Kidney epithelial cell (primary cell): ENCODE data around the gene SH2B2. TPM values are rescaled to one million over a fixed set of nuclear protein-coding genes. Genes with fewer than 3 reads are reported as not detected.

ENCODE experiments used
- DNase-seq: peaks from one replicate; pipeline ENCODE4 v3.0.0-alpha.2; 2010; ENCODE audit warnings: low read depth
- H3K27me3 ChIP-seq: 2 replicates; pipeline ENCODE4 v1.6.0; 2011; ENCODE audit warnings: low read length; ENCODE audit not compliant: control insufficient read depth, insufficient read depth
- H3K36me3 ChIP-seq: 2 replicates; pipeline ENCODE4 v1.5.1; 2011; ENCODE audit warnings: low read length; ENCODE audit not compliant: control insufficient read depth, insufficient read depth
- H3K4me3 ChIP-seq: 2 replicates; pipeline ENCODE4 v1.5.1; 2011; ENCODE audit warnings: low read depth, mild to moderate bottlenecking, control low read depth, low read length
- total RNA-seq: library from RNA; depleted of rRNA; stranded (reverse); fragments of >200 nt; gene quantifications from 2 replicates; pipeline ENCODE4 v1.2.3, GENCODE V29; 2015
- TF ChIP-seq, protein P1 (sequence below): IDR thresholded peaks from 2 replicates; pipeline ENCODE4 v1.5.1; 2011; ENCODE audit warnings: mild to moderate bottlenecking, moderate library complexity, low read length, control low read depth, inconsistent platforms; ENCODE audit not compliant: insufficient read depth, poor library complexity, severe bottlenecking

The SH2B2 gene
- total RNA-seq, 1 donor from 2014 or later: 10.0 TPM

DNA sequence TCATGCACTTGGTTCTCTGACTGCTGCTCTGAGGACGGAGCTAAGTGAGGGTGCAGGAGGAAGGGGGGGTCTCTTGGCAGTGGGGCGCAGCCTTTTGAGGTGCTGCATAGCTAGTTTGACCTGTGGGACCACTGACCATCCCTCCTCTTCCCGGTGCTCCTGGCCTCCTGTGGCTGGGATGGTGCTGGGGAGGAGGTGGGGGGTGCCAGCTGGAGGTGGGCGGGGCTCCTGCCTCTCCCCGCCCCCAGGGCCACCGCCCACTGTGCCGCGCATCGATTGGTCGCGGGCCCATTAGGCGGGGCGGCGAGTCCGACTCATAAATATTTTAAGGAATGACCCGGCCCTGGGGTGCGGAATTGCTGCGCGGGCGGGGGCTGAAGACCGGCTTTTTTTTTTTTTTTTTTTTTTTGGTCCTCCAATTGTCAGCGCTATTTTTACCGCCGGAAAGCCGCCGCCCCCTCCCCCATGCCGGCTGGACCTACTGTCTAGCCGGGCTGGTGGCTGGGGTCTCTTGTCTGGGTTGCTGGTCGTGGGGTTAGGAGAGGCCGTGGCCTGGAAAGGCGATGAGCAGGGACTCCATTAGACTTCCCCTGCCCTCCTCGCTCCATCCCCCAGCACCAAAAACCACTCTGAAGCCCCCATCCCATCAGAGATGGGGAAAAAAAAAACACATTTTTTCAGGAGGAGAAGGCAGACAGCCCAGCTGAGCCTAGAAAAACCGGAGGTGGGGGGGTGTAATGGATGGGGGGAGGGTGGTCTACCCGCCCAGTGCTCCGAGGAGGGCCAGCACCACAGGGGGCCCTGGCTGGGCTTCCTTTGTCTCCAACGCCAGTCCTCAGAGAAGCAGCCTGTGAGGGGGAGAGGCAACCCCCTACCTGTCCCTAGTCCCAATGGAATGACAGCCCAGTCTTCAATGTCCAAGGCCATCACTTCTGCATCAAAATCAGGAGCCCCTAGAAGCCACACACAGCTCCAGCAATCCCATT lies 6.4 kb downstream of the SH2B2 start:
- Histone ChIP-seq H3K27me3 (peaks cover 4% of the 10 kb centered on the region), H3K36me3 (no peaks in the 10 kb centered on the region), H3K4me3 (no peak overlapping the region)
- TF ChIP-seq, protein P1, sequence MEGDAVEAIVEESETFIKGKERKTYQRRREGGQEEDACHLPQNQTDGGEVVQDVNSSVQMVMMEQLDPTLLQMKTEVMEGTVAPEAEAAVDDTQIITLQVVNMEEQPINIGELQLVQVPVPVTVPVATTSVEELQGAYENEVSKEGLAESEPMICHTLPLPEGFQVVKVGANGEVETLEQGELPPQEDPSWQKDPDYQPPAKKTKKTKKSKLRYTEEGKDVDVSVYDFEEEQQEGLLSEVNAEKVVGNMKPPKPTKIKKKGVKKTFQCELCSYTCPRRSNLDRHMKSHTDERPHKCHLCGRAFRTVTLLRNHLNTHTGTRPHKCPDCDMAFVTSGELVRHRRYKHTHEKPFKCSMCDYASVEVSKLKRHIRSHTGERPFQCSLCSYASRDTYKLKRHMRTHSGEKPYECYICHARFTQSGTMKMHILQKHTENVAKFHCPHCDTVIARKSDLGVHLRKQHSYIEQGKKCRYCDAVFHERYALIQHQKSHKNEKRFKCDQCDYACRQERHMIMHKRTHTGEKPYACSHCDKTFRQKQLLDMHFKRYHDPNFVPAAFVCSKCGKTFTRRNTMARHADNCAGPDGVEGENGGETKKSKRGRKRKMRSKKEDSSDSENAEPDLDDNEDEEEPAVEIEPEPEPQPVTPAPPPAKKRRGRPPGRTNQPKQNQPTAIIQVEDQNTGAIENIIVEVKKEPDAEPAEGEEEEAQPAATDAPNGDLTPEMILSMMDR: no peak
- no peak for DNase-seq

DNA sequence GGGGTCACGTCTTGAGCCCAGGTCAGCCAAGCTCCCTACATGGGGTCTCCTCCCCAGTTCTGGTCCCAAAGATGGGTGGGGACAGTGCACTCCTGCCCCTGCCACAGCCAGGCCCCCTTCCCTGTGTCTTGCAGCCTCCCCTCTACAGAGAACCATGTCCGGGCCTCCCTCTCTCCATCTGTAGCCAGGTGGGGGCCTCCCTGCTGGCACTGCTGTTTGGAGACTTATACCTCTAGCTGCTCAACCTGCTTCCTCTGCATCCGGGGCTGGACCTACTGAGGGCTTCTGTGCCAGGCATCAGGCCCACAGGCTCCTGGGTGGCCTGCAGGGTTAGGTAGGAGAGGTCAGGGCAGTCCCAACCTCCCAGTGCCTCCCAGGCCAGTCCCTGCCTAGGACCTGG lies 7.9 kb downstream of the SH2B2 start:
- Histone ChIP-seq H3K27me3 (peaks cover 4% of the 10 kb centered on the region), H3K4me3 (no peak overlapping the region), H3K36me3 (no peaks in the 10 kb centered on the region)
- TF ChIP-seq, protein P1: no peak
- no peak for DNase-seq

DNA sequence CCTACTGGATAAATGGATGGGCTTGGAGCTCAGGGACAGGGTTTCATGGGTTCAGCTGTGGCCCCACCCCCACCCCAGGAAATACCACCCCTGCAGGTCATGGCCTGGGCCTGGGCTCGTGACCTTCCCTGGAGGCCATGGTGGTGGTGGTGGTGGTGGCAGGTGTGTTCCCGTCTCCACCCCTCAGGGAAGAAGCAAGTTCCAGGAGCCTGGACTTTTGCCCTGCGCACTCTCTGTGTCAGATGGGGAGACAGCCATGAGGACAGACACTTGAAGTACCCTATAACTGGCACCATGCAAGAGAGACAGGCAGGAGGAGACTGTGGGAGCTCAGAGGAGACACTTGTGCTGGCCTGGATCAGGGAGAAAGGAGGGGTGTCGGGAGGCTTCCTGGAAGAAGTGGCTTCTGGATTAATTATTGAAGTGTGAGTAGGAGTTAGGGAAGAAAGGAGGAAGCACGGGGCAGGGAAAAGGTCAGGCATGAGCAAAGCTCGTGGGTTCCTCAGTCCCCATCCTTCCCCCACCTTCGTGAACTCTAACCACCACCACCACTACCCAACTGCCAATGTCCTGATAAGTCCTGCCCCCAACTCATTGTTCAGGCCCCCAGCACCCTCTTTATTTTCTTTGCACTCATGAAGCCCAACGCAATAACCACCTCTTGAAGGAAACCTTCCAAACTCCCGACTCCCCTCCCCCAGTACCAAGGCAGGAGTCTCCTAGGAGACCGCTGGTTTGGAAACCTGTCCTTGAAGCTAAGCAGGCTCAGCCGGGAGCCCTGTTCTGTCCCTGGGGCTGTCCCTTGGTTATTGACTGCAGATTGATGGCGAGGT lies 8.9 kb downstream of the SH2B2 start:
- no peaks in the 10 kb centered on the region for H3K36me3 ChIP-seq
- TF ChIP-seq, protein P1: no peak
- H3K4me3 ChIP-seq: no peak overlapping the region
- peaks cover 13% of the 10 kb centered on the region for H3K27me3 ChIP-seq
- no peak for DNase-seq

DNA sequence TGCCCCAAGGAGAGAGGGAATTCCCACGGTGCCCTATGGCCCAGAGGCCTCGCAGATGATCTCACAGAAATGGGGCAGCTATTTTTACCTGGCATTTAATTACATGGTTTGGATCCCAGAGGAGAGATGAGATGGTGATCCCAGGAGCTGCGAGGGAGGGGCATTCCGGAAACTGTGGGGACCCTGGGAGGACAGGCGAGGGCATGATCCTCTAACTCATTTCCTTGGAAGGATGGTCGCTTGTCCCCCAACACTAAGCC lies 9.4 kb downstream of the SH2B2 start:
- Histone ChIP-seq H3K27me3 (peaks cover 18% of the 10 kb centered on the region), H3K4me3 (no peak overlapping the region), H3K36me3 (no peaks in the 10 kb centered on the region)
- TF ChIP-seq, protein P1: no peak
- DNase-seq: no peak

DNA sequence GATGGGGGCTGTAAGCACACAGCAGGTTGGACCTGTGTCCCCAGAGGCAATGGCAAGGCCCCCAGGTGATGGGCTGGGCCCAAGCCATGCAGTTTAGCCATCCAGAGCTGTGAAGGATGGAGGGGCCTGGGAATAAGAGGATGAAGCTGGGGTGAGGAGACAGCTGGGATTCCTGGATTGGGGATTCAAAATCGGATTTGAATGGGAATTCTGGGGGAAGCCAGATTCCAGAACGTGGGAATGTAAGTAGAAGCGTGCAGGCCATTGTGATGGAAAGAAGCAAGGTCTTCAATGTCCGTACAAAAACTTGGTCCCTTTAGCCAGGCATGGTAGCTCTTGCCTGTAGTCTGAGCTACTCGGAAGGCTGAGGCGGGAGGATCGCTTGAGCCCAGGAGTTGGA lies 9.8 kb downstream of the SH2B2 start:
- Histone ChIP-seq H3K27me3 (peaks cover 19% of the 10 kb centered on the region), H3K36me3 (no peaks in the 10 kb centered on the region), H3K4me3 (no peak overlapping the region)
- TF ChIP-seq, protein P1: no peak
- no peak for DNase-seq
